Measurements from ENCODE around the gene STX5. TPM values are rescaled to one million over a fixed set of nuclear protein-coding genes. Genes with fewer than 3 reads are reported as not detected.

The STX5 gene
- total and polyA plus RNA-seq, 9 of the 15 experiments (the other 6 are each of a cell fraction or from before 2014, with no cell fraction given): 2.8 to 28.6 (median 23.7) TPM

DNA sequence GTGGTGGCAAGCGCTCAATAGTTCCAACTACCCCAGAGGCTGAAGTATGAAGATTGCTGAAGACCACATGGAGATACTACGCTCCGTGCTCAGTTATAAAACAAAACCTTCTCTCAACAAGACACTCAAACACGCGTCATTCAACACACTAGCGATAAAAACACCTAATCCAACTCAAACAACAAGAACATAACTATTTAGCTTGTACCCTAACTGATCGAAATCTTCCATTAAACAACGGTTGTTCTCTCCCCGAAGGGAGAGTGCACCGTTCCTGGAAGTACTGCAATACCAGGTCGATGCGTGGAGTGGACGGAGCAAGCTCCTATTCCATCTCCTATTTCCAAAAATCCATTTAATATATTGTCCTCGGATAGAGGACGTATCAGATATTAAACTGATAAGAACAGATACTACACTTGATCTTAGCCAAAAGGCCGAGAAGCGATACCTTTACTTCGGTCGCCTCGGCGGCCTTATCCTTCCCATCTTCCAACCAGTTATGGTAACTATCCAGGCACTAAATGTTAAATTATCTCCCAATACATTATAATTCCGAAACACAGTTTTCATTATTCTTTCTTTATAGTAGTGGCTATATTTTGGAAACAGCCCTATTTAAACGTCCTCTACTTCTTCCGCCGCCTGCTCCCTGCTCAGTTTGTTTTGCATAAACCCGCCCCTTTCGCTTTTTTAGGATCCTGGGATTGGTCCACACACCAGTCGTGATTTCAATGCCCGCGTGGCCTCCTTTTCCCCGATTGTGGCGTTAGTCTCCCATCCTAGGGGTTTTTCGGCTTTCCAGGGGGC is 9.7 kb upstream of the STX5 start (continued):
- TF ChIP-seq, protein P1, sequence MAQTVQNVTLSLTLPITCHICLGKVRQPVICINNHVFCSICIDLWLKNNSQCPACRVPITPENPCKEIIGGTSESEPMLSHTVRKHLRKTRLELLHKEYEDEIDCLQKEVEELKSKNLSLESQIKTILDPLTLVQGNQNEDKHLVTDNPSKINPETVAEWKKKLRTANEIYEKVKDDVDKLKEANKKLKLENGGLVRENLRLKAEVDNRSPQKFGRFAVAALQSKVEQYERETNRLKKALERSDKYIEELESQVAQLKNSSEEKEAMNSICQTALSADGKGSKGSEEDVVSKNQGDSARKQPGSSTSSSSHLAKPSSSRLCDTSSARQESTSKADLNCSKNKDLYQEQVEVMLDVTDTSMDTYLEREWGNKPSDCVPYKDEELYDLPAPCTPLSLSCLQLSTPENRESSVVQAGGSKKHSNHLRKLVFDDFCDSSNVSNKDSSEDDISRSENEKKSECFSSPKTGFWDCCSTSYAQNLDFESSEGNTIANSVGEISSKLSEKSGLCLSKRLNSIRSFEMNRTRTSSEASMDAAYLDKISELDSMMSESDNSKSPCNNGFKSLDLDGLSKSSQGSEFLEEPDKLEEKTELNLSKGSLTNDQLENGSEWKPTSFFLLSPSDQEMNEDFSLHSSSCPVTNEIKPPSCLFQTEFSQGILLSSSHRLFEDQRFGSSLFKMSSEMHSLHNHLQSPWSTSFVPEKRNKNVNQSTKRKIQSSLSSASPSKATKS (CRISPR knock-in tag; IDR thresholded peaks at IDR 0.05): peak; percentile 100
- TF ChIP-seq XRCC5 (IDR thresholded peaks at IDR 0.05; ENCODE audit: low read depth, low read length) (no peak; the same call in 1 of the 2 replicates), MEIS2 (IDR thresholded peaks at IDR 0.05; ENCODE audit: partially characterized antibody) (peak; percentile 79), ZNF445 (CRISPR knock-in tag; IDR thresholded peaks at IDR 0.05; ENCODE audit: low read depth) (peak; percentile 99), ZNF41 (CRISPR knock-in tag; conservative IDR thresholded peaks at IDR 0.05) (peak; percentile 97), SIX5 (IDR thresholded peaks at IDR 0.05; ENCODE audit: borderline replicate concordance in 1 of 2, insufficient read depth in 1 of 2, low read depth in 1 of 2, low read length in 2 of 2) (peak; percentile 32 to 39; a peak in 1 of 4 replicates), KDM5B (IDR thresholded peaks at IDR 0.05; ENCODE audit: insufficient replicate concordance, low read depth, low read length) (peak; percentile 100), CBX1 (IDR thresholded peaks at IDR 0.05; ENCODE audit: low read depth) (peak; percentile 100), RB1 (IDR thresholded peaks at IDR 0.05; ENCODE audit: low read depth) (peak; percentile 92), ZKSCAN3 (CRISPR knock-in tag; IDR thresholded peaks at IDR 0.05) (peak; percentile 40), SRSF7 (optimal IDR thresholded peaks at IDR 0.05; ENCODE audit: low read depth, low read length) (no peak), NFE2 (IDR thresholded peaks at IDR 0.05; ENCODE audit: low read depth) (peak; percentile 34), ZC3H8 (IDR thresholded peaks at IDR 0.05) (peak; percentile 100), IRF2 (CRISPR knock-in tag; IDR thresholded peaks at IDR 0.05) (peak; percentile 86; the same call in 1 of the 2 replicates), ZKSCAN8 (CRISPR knock-in tag; IDR thresholded peaks at IDR 0.05) (peak; percentile 77; the same call in 1 of the 2 replicates), TBP (optimal IDR thresholded peaks at IDR 0.05; ENCODE audit: low read depth, low read length) (no peak), KLF6 (CRISPR knock-in tag; IDR thresholded peaks at IDR 0.05; ENCODE audit: borderline replicate concordance) (peak; percentile 93)
- TF ChIP-seq, protein P2, sequence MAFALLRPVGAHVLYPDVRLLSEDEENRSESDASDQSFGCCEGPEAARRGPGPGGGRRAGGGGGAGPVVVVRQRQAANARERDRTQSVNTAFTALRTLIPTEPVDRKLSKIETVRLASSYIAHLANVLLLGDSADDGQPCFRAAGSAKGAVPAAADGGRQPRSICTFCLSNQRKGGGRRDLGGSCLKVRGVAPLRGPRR (CRISPR knock-in tag; IDR thresholded peaks at IDR 0.05): peak; percentile 91
- TF ChIP-seq, protein P3, sequence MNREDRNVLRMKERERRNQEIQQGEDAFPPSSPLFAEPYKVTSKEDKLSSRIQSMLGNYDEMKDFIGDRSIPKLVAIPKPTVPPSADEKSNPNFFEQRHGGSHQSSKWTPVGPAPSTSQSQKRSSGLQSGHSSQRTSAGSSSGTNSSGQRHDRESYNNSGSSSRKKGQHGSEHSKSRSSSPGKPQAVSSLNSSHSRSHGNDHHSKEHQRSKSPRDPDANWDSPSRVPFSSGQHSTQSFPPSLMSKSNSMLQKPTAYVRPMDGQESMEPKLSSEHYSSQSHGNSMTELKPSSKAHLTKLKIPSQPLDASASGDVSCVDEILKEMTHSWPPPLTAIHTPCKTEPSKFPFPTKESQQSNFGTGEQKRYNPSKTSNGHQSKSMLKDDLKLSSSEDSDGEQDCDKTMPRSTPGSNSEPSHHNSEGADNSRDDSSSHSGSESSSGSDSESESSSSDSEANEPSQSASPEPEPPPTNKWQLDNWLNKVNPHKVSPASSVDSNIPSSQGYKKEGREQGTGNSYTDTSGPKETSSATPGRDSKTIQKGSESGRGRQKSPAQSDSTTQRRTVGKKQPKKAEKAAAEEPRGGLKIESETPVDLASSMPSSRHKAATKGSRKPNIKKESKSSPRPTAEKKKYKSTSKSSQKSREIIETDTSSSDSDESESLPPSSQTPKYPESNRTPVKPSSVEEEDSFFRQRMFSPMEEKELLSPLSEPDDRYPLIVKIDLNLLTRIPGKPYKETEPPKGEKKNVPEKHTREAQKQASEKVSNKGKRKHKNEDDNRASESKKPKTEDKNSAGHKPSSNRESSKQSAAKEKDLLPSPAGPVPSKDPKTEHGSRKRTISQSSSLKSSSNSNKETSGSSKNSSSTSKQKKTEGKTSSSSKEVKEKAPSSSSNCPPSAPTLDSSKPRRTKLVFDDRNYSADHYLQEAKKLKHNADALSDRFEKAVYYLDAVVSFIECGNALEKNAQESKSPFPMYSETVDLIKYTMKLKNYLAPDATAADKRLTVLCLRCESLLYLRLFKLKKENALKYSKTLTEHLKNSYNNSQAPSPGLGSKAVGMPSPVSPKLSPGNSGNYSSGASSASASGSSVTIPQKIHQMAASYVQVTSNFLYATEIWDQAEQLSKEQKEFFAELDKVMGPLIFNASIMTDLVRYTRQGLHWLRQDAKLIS (CRISPR knock-in tag; IDR thresholded peaks at IDR 0.05): peak; percentile 100
- TF ChIP-seq, protein P4, sequence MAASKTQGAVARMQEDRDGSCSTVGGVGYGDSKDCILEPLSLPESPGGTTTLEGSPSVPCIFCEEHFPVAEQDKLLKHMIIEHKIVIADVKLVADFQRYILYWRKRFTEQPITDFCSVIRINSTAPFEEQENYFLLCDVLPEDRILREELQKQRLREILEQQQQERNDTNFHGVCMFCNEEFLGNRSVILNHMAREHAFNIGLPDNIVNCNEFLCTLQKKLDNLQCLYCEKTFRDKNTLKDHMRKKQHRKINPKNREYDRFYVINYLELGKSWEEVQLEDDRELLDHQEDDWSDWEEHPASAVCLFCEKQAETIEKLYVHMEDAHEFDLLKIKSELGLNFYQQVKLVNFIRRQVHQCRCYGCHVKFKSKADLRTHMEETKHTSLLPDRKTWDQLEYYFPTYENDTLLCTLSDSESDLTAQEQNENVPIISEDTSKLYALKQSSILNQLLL (CRISPR knock-in tag; IDR thresholded peaks at IDR 0.05; ENCODE audit: borderline replicate concordance): peak; percentile 58; the same call in 1 of the 2 replicates

Measured in K562 (cell line).